Cardiac fibroblast (primary cell): Measurements from ENCODE around the gene YARS1.

ENCODE experiments used
- DNase-seq, 2 donors: peaks; one replicate each; pipeline versions ENCODE4 v3.0.0 to v3.0.0-alpha.2; 2010; ENCODE audit warnings: low read depth in 2 of 2
- H3K4me3 ChIP-seq, 2 donors: replicated peaks in 1 of 2; 1 replicate in 1 of 2; 2 replicates in 1 of 2; pipeline ENCODE4 v1.5.1; 2011; ENCODE audit warnings: low read depth in 2 of 2, low read length in 2 of 2, mild to moderate bottlenecking in 2 of 2, moderate library complexity in 1 of 2
- CTCF ChIP-seq: IDR thresholded peaks from one replicate; pipeline ENCODE4 v1.5.1; 2011; ENCODE audit warnings: low read depth, mild to moderate bottlenecking, low read length, inconsistent platforms

YARS1 gene

GRCh38 chr1:32860566-32860965 lies 43.4 kb upstream of the YARS1 start:
- TF ChIP-seq CTCF = no peak
- DNase-seq = no peak
- no peak overlapping the region for H3K4me3 ChIP-seq

- TF ChIP-seq CTCF = no peak
- no peak overlapping the region for H3K4me3 ChIP-seq
- DNase-seq = no peak
Measured at GRCh38 chr1:32859915-32860314, 42.8 kb upstream of the YARS1 start.

- no peak for DNase-seq
- H3K4me3 ChIP-seq = no peak overlapping the region
- no peak for TF ChIP-seq CTCF
Measured at GRCh38 chr1:32858791-32859190, 41.6 kb upstream of the YARS1 start.

- DNase-seq = no peak
- no peak for TF ChIP-seq CTCF
- H3K4me3 ChIP-seq = no peak overlapping the region
Measured at GRCh38 chr1:32858136-32858535, 41.0 kb upstream of the YARS1 start.

- no peak for TF ChIP-seq CTCF
- H3K4me3 ChIP-seq = no peak overlapping the region
- DNase-seq = no peak
Measured at GRCh38 chr1:32855861-32856617, 38.9 kb upstream of the YARS1 start.

GRCh38 chr1:32848354-32849063 lies 31.4 kb upstream of the YARS1 start:
- no peak for DNase-seq
- no peak overlapping the region for H3K4me3 ChIP-seq
- no peak for TF ChIP-seq CTCF

GRCh38 chr1:32831878-32832277 lies 14.7 kb upstream of the YARS1 start:
- no peak for TF ChIP-seq CTCF
- no peak overlapping the region for H3K4me3 ChIP-seq

More at GRCh38 chr1:32831878-32832277, 14.7 kb upstream of the YARS1 start:
- DNase-seq = no peak
